GM12878 (cell line): ENCODE results near the gene GEMIN7. TPM values are rescaled to one million over a fixed set of nuclear protein-coding genes. Genes with fewer than 3 reads are reported as not detected.

ENCODE experiments used
- ATAC-seq: fragments of 200-7000 bp; cut with Tn5 transposase; 3 replicates; pipeline ENCODE4 v1.9.1; 2020; ENCODE audit warnings: mild to moderate bottlenecking, moderate library complexity
- BruUV-seq: library from RNA; stranded (reverse); fragments of 400-500 nt; replicated peaks from 2 replicates; lab custom pipeline; 2021; lab: Mats Ljungman, UMichigan
- CTCF ChIA-PET: fragments of 300-600 bp; sonication (Branson Sonifier 250); formaldehyde crosslinking; extraction: SDS; loops from one replicate; lab custom pipeline; 2021; ENCODE audit warnings: inconsistent platforms; lab: Yijun Ruan, JAX
- POLR2A ChIA-PET: fragments of 350-600 bp; formaldehyde crosslinking; extraction: SDS; loops from one replicate; lab custom pipeline; 2021; ENCODE audit warnings: inconsistent platforms; lab: Charles Lee
- RAD21 ChIA-PET: fragments of 300-600 bp; sonication (Branson Sonifier 250); formaldehyde crosslinking; loops from one replicate; lab custom pipeline; 2023; ENCODE audit warnings: antibody characterized with exemption; ENCODE audit not compliant: unreplicated experiment; lab: Charles Lee
- SMC1A ChIA-PET: fragments of 300-600 bp; sonication (Branson Sonifier 250); formaldehyde crosslinking; loops from one replicate; lab custom pipeline; 2023; ENCODE audit not compliant: unreplicated experiment, uncharacterized antibody; lab: Charles Lee
- DNase-seq: peaks from one replicate; pipeline ENCODE4 v3.0.0-alpha.2; 2011; ENCODE audit warnings: low read depth, low spot score
- FAIRE-seq: peaks from 3 replicates; lab custom pipeline; 2011; peaks lifted over from hg19 to GRCh38; lab: Jason Lieb, UNC
- H2AFZ ChIP-seq: 2 replicates; pipeline ENCODE4 v1.6.0; 2011; ENCODE audit warnings: low read depth, low read length, control low read depth; ENCODE audit not compliant: control insufficient read depth
- H3K27ac ChIP-seq: 2 replicates; pipeline ENCODE4 v1.5.1; 2011; ENCODE audit warnings: control low read depth; ENCODE audit not compliant: control insufficient read depth, insufficient read depth
- H3K27me3 ChIP-seq, 2 experiments: replicated peaks in 1 of 2; 2 replicates each; pipeline versions ENCODE4 v1.6.0 to v1.6.1; 2011; ENCODE audit warnings: low read length in 1 of 2; ENCODE audit not compliant: control insufficient read depth in 2 of 2, insufficient read depth in 2 of 2
- H3K36me3 ChIP-seq, 2 experiments: 2 replicates each; pipeline ENCODE4 v1.5.1; 2011; ENCODE audit warnings: low read length in 1 of 2; ENCODE audit not compliant: control insufficient read depth in 2 of 2, insufficient read depth in 2 of 2
- H3K4me1 ChIP-seq: 2 replicates; pipeline ENCODE4 v1.6.1; 2011; ENCODE audit warnings: mild to moderate bottlenecking, low read length, moderate library complexity, mixed read lengths; ENCODE audit not compliant: control insufficient read depth, insufficient read depth
- H3K4me2 ChIP-seq: 2 replicates; pipeline ENCODE4 v1.6.0; 2011; ENCODE audit warnings: control low read depth; ENCODE audit not compliant: control insufficient read depth, insufficient read depth
- H3K4me3 ChIP-seq: fragments of 200-600 bp; sonication (generic); 2 replicates; pipeline ENCODE4 v1.5.1; 2016
- H3K79me2 ChIP-seq: 2 replicates; pipeline ENCODE4 v1.6.0; 2011; ENCODE audit warnings: low read length; ENCODE audit not compliant: control insufficient read depth, insufficient read depth
- H3K9ac ChIP-seq: 2 replicates; pipeline ENCODE4 v1.8.0; 2011; ENCODE audit warnings: low read length, control low read depth, mixed read lengths; ENCODE audit not compliant: control insufficient read depth, insufficient read depth
- H3K9me3 ChIP-seq: replicated peaks from 3 replicates; pipeline ENCODE4 v1.5.1; 2011; ENCODE audit warnings: mild to moderate bottlenecking, low read length; ENCODE audit not compliant: control insufficient read depth, insufficient read depth
- H4K20me1 ChIP-seq: 2 replicates; pipeline ENCODE4 v1.6.0; 2011; ENCODE audit not compliant: control insufficient read depth, insufficient read depth
- BMI1 ChIP-seq: fragments of 450-650 bp; IDR thresholded peaks from 2 replicates; pipeline ENCODE4 v1.6.1; 2016; ENCODE audit warnings: mild to moderate bottlenecking, moderate library complexity, borderline replicate concordance
- CBX5 ChIP-seq: sonication (generic); IDR thresholded peaks from 2 replicates; pipeline ENCODE4 v1.6.1; 2016; ENCODE audit warnings: low read depth, moderate library complexity, mild to moderate bottlenecking, inconsistent platforms
- CUX1 ChIP-seq: IDR thresholded peaks from 2 replicates; pipeline ENCODE4 v1.6.1; 2012; ENCODE audit warnings: improper control_type of control experiment, low read depth, low read length; ENCODE audit not compliant: insufficient replicate concordance
- FOXM1 ChIP-seq: IDR thresholded peaks from 2 replicates; pipeline ENCODE4 v1.6.1; 2012; ENCODE audit warnings: low read depth, mild to moderate bottlenecking, inconsistent platforms, low read length, moderate library complexity
- MEF2A ChIP-seq: IDR thresholded peaks from 2 replicates; pipeline ENCODE4 v1.6.1; 2011; ENCODE audit warnings: low read depth, mild to moderate bottlenecking, low read length, moderate library complexity; ENCODE audit not compliant: insufficient read depth
- MXI1 ChIP-seq: fragments of 150-350 bp; IDR thresholded peaks from 2 replicates; pipeline ENCODE4 v1.6.1; 2011; ENCODE audit warnings: low read depth, mild to moderate bottlenecking, inconsistent platforms, low read length, improper control_type of control experiment
- PAX8 ChIP-seq: fragments of 450-650 bp; IDR thresholded peaks from 2 replicates; pipeline ENCODE4 v1.6.1; 2017; ENCODE audit warnings: mild to moderate bottlenecking, moderate library complexity
- POU2F2 ChIP-seq: IDR thresholded peaks from 3 replicates; pipeline ENCODE4 v1.6.1; 2011; ENCODE audit warnings: low read depth, mild to moderate bottlenecking, low read length, borderline replicate concordance
- RAD51 ChIP-seq: fragments of 450-650 bp; IDR thresholded peaks from 2 replicates; pipeline ENCODE4 v1.6.1; 2016; ENCODE audit warnings: moderate library complexity, mild to moderate bottlenecking, inconsistent platforms
- REST ChIP-seq: IDR thresholded peaks from 2 replicates; pipeline ENCODE4 v1.6.1; 2012; ENCODE audit warnings: mild to moderate bottlenecking, low read depth, low read length
- RUNX3 ChIP-seq: IDR thresholded peaks from 2 replicates; pipeline ENCODE4 v1.6.1; 2012; ENCODE audit warnings: low read length, inconsistent platforms
- SMC3 ChIP-seq: IDR thresholded peaks from 2 replicates; pipeline ENCODE4 v1.6.1; 2011; ENCODE audit warnings: low read length, improper control_type of control experiment, borderline replicate concordance
- SRF ChIP-seq, 2 experiments: IDR thresholded peaks; 2 replicates each; pipeline ENCODE4 v1.6.1; 2011; ENCODE audit warnings: low read depth in 2 of 2, low read length in 2 of 2, mild to moderate bottlenecking in 1 of 2, moderate library complexity in 1 of 2
- STAT3 ChIP-seq: IDR thresholded peaks from 2 replicates; pipeline ENCODE4 v1.6.1; 2011; ENCODE audit warnings: low read depth, low read length, improper control_type of control experiment
- WRNIP1 ChIP-seq: IDR thresholded peaks from 2 replicates; pipeline ENCODE4 v1.6.1; 2011; ENCODE audit warnings: low read depth, low read length, improper control_type of control experiment, borderline replicate concordance
- ZNF384 ChIP-seq: IDR thresholded peaks from 2 replicates; pipeline ENCODE4 v1.6.1; 2012; ENCODE audit warnings: low read depth, mild to moderate bottlenecking, low read length, improper control_type of control experiment, borderline replicate concordance
- WGBS: methylation state at CpG from one replicate; pipeline ENCODE4 v1.1.6; 2016; ENCODE audit warnings: low lambda C conversion rate; ENCODE audit not compliant: insufficient replicate concordance, insufficient coverage; ENCODE audit errors: missing lambda C conversion rate; 5-methylcytosine and 5-hydroxymethylcytosine counted together
- in situ Hi-C: fragments of 300-500 bp; cut with MboI; formaldehyde crosslinking; loops from 9 replicates; pipeline ENCODE4 v1.14.3; 2018; ENCODE audit warnings: mixed read lengths
- intact Hi-C: fragments of 100-400 bp; cut with micrococcal nuclease; formaldehyde crosslinking; loops from one replicate; pipeline ENCODE4 v1.14.2; 2022; ENCODE audit not compliant: unreplicated experiment
- polyA plus RNA-seq, 11 experiments: library from polyadenylated mRNA; depleted of rRNA in 4 of 11; unstranded in 6 of 11; stranded (reverse) in 5 of 11; fragments of >200 nt; fragmentation: Nextera tagmentation in 4 of 11; fragmentation: Illumina TruSeq in 1 of 11; extraction: Ambion mirVana in 4 of 11; extraction: Trizol in 1 of 11; gene quantifications; 1 replicate in 1 of 11; 2 replicates in 10 of 11; pipeline versions ENCODE4 v1.2.1 to v1.2.3, GENCODE V29; 2011 to 2016; ENCODE audit warnings: inconsistent platforms in 2 of 11, missing spikeins in 2 of 11, low read depth in 1 of 11
- total RNA-seq, 4 experiments: library from RNA; depleted of rRNA in 3 of 4; stranded (reverse); fragments of >200 nt in 3 of 4; fragmentation: Illumina TruSeq in 1 of 4; extraction: Trizol in 1 of 4; gene quantifications; 2 replicates each; pipeline versions ENCODE4 v1.2.1 to v1.2.3, GENCODE V29; 2013 to 2021

Gene GEMIN7
- total and polyA plus RNA-seq, 10 of the 15 experiments (the other 5 are each of a cell fraction or from before 2014, with no cell fraction given), result 21.1 to 76.7 (median 44.9) TPM

- no peak for TF ChIP-seq REST
- TF ChIP-seq BMI1, result no peak
- TF ChIP-seq POU2F2, result no peak
- no peak for TF ChIP-seq CBX5
- no peak for TF ChIP-seq RUNX3
- TF ChIP-seq STAT3, result no peak
These were observed 43.8 kb downstream of the GEMIN7 start (continued) for GRCh38 chr19:45122832-45123231.

GRCh38 chr19:45123440-45123850 is 44.4 kb downstream of the GEMIN7 start:
- BruUV-seq, result no TSS peak
- ATAC-seq (no peak), FAIRE-seq (no peak), DNase-seq (no peak)
- intact Hi-C loops, result no loop called here
- ChIA-PET SMC1A (interaction anchor here (0.8 kb wide), 1 partner anchor 32 kb away, joined by 4 read pairs; no protein-coding TSS in a partner anchor), POLR2A (interaction anchor here (0.8 to 1.7 kb wide), 2 partner anchors 43 to 107 kb away, joined by 4 to 5 read pairs; no protein-coding TSS in a partner anchor), CTCF (interaction anchor here (3.4 to 4.5 kb wide), 2 partner anchors 13 to 134 kb away, joined by 12 to 39 read pairs; no protein-coding TSS in a partner anchor), RAD21 (interaction anchor here (0.9 to 2.2 kb wide), 4 partner anchors 14 to 63 kb away, joined by 3 to 6 read pairs (median 4); partner anchors contain the start of gene PPP1R37)
- H4K20me1 ChIP-seq, result no peaks in the 10 kb centered on the region
- no peaks in the 10 kb centered on the region for H3K27me3 ChIP-seq
- 78% methylated on average over 9 of the region's 9 CpGs for WGBS
- peaks cover 52% of the 10 kb centered on the region for H3K79me2 ChIP-seq
- no peak overlapping the region for H2AFZ ChIP-seq
- no peak overlapping the region for H3K4me3 ChIP-seq
- H3K9ac ChIP-seq, result no peak overlapping the region
- in situ Hi-C loops, result no loop called here
- H3K4me1 ChIP-seq, result peaks cover 45% of the 10 kb centered on the region
- no peaks in the 10 kb centered on the region for H3K9me3 ChIP-seq
- H3K27ac ChIP-seq, result no peak overlapping the region
- H3K36me3 ChIP-seq, result peaks cover 0 to 9% of the 10 kb centered on the region in 2 experiments; a peak in 3 of 4 replicates
- no peak overlapping the region for H3K4me2 ChIP-seq
- TF ChIP-seq WRNIP1, result no peak
- no peak for TF ChIP-seq RAD51
- TF ChIP-seq PAX8, result no peak
- no peak for TF ChIP-seq ZNF384
- no peak for TF ChIP-seq MEF2A
- TF ChIP-seq MXI1, result no peak
- no peak for TF ChIP-seq SRF (IDR thresholded peaks at IDR 0.05; ENCODE audit: low read depth in 2 of 2, low read length in 2 of 2)
- TF ChIP-seq CUX1, result no peak
- TF ChIP-seq FOXM1, result no peak
- TF ChIP-seq SMC3, result no peak
